HUES6 (cell line): ENCODE measurements around the gene FAM131A.

Source experiments
- H3K27ac ChIP-seq: 2 replicates; pipeline ENCODE4 v1.7.0; 2013; ENCODE audit warnings: low read depth, mild to moderate bottlenecking, low read length, inconsistent platforms
- H3K27me3 ChIP-seq: 2 replicates; pipeline ENCODE4 v1.6.1; 2013; ENCODE audit warnings: low read length; ENCODE audit not compliant: control insufficient read depth, insufficient read depth
- H3K36me3 ChIP-seq: 2 replicates; pipeline ENCODE4 v1.6.1; 2013; ENCODE audit warnings: low read length; ENCODE audit not compliant: control insufficient read depth, insufficient read depth
- H3K4me1 ChIP-seq: 2 replicates; pipeline ENCODE4 v1.6.1; 2013; ENCODE audit warnings: low read length; ENCODE audit not compliant: control insufficient read depth, insufficient read depth
- H3K4me3 ChIP-seq: 2 replicates; pipeline ENCODE4 v1.5.1; 2013; ENCODE audit warnings: low read depth, low read length
- H3K9ac ChIP-seq: one replicate; pipeline ENCODE4 v1.6.1; 2013; ENCODE audit warnings: mild to moderate bottlenecking, low read length
- H3K9me3 ChIP-seq: 2 replicates; pipeline ENCODE4 v1.6.1; 2013; ENCODE audit warnings: low read depth, low read length; ENCODE audit not compliant: control insufficient read depth, insufficient read depth

Gene FAM131A

GRCh38 chr3:184317201-184317600, 20.2 kb upstream of the FAM131A start:
- no peak overlapping the region for H3K9ac ChIP-seq
- peaks cover 58% of the 10 kb centered on the region for H3K36me3 ChIP-seq
- H3K9me3 ChIP-seq: no peaks in the 10 kb centered on the region
- no peaks in the 10 kb centered on the region for H3K27me3 ChIP-seq
- H3K27ac ChIP-seq: no peak overlapping the region
- H3K4me1 ChIP-seq: peaks cover 11% of the 10 kb centered on the region; the same call in 1 of the 2 replicates
- peak overlapping the region; percentile 79; the same call in 1 of the 2 replicates for H3K4me3 ChIP-seq

- Histone ChIP-seq H3K4me1 (peaks cover 11% of the 10 kb centered on the region; the same call in 1 of the 2 replicates), H3K27ac (no peak overlapping the region; the same call in 1 of the 2 replicates), H3K9ac (no peak overlapping the region), H3K27me3 (no peaks in the 10 kb centered on the region), H3K9me3 (no peaks in the 10 kb centered on the region), H3K36me3 (peaks cover 86% of the 10 kb centered on the region), H3K4me3 (no peak overlapping the region)
These were observed 17.3 kb upstream of the FAM131A start for GRCh38 chr3:184320104-184320445.

GRCh38 chr3:184321666-184322065, 15.7 kb upstream of the FAM131A start:
- Histone ChIP-seq H3K9me3 (no peaks in the 10 kb centered on the region), H3K4me1 (peaks cover 5% of the 10 kb centered on the region; the same call in 1 of the 2 replicates), H3K27me3 (no peaks in the 10 kb centered on the region), H3K4me3 (no peak overlapping the region), H3K27ac (no peak overlapping the region), H3K36me3 (peaks cover 96% of the 10 kb centered on the region), H3K9ac (no peak overlapping the region)

- Histone ChIP-seq H3K4me1 (no peaks in the 10 kb centered on the region), H3K9me3 (no peaks in the 10 kb centered on the region), H3K27me3 (no peaks in the 10 kb centered on the region), H3K9ac (no peak overlapping the region), H3K27ac (no peak overlapping the region), H3K4me3 (no peak overlapping the region), H3K36me3 (peaks cover 96% of the 10 kb centered on the region)
These were observed 14.5 kb upstream of the FAM131A start for GRCh38 chr3:184322731-184323487.

GRCh38 chr3:184323696-184324095, 13.7 kb upstream of the FAM131A start:
- no peak overlapping the region for H3K27ac ChIP-seq
- H3K4me3 ChIP-seq: no peak overlapping the region
- H3K36me3 ChIP-seq: peaks cover 99% of the 10 kb centered on the region
- no peaks in the 10 kb centered on the region for H3K4me1 ChIP-seq
- H3K9ac ChIP-seq: no peak overlapping the region
- no peaks in the 10 kb centered on the region for H3K9me3 ChIP-seq
- H3K27me3 ChIP-seq: no peaks in the 10 kb centered on the region

- H3K4me3 ChIP-seq: no peak overlapping the region
- peaks cover 100% of the 10 kb centered on the region for H3K36me3 ChIP-seq
- no peak overlapping the region for H3K9ac ChIP-seq
- H3K4me1 ChIP-seq: no peaks in the 10 kb centered on the region
- no peak overlapping the region for H3K27ac ChIP-seq
- no peaks in the 10 kb centered on the region for H3K27me3 ChIP-seq
- no peaks in the 10 kb centered on the region for H3K9me3 ChIP-seq
These were observed 12.1 kb upstream of the FAM131A start for GRCh38 chr3:184325269-184325668.

- no peaks in the 10 kb centered on the region for H3K9me3 ChIP-seq
- no peak overlapping the region for H3K9ac ChIP-seq
- no peak overlapping the region for H3K27ac ChIP-seq
These were observed 11.6 kb upstream of the FAM131A start for GRCh38 chr3:184325715-184326369.

GRCh38 chr3:184327171-184327570, 10.2 kb upstream of the FAM131A start:
- H3K4me3 ChIP-seq: no peak overlapping the region
- no peaks in the 10 kb centered on the region for H3K27me3 ChIP-seq
- H3K9ac ChIP-seq: no peak overlapping the region
- no peaks in the 10 kb centered on the region for H3K4me1 ChIP-seq
- H3K36me3 ChIP-seq: peaks cover 99% of the 10 kb centered on the region
- no peaks in the 10 kb centered on the region for H3K9me3 ChIP-seq
- no peak overlapping the region for H3K27ac ChIP-seq

More at GRCh38 chr3:184325715-184326369, 11.6 kb upstream of the FAM131A start:
- H3K36me3 ChIP-seq: peaks cover 99% of the 10 kb centered on the region
- no peak overlapping the region for H3K4me3 ChIP-seq
- no peaks in the 10 kb centered on the region for H3K4me1 ChIP-seq
- H3K27me3 ChIP-seq: no peaks in the 10 kb centered on the region

GRCh38 chr3:184328516-184328915, 8.9 kb upstream of the FAM131A start:
- H3K27ac ChIP-seq: no peak overlapping the region
- no peaks in the 10 kb centered on the region for H3K4me1 ChIP-seq
- no peaks in the 10 kb centered on the region for H3K27me3 ChIP-seq
- no peaks in the 10 kb centered on the region for H3K9me3 ChIP-seq
- H3K4me3 ChIP-seq: no peak overlapping the region
- H3K9ac ChIP-seq: no peak overlapping the region
- peaks cover 99% of the 10 kb centered on the region for H3K36me3 ChIP-seq

GRCh38 chr3:184332370-184333090, 4.9 kb upstream of the FAM131A start:
- H3K9ac ChIP-seq: no peak overlapping the region
- H3K4me3 ChIP-seq: no peak overlapping the region
- H3K9me3 ChIP-seq: no peaks in the 10 kb centered on the region
- H3K4me1 ChIP-seq: peaks cover 10% of the 10 kb centered on the region
- no peaks in the 10 kb centered on the region for H3K27me3 ChIP-seq
- no peak overlapping the region for H3K27ac ChIP-seq
- peaks cover 72% of the 10 kb centered on the region for H3K36me3 ChIP-seq

GRCh38 chr3:184333190-184333589, 4.2 kb upstream of the FAM131A start:
- Histone ChIP-seq H3K9ac (no peak overlapping the region), H3K27me3 (no peaks in the 10 kb centered on the region), H3K36me3 (peaks cover 66% of the 10 kb centered on the region), H3K9me3 (no peaks in the 10 kb centered on the region), H3K4me1 (peaks cover 11% of the 10 kb centered on the region), H3K27ac (no peak overlapping the region), H3K4me3 (no peak overlapping the region)
